Posterior vena cava (tissue), 2 donors: ENCODE measurements around the gene PLEKHG1. TPM values are rescaled to one million over a fixed set of nuclear protein-coding genes. Genes with fewer than 3 reads are reported as not detected.

Experiments
- DNase-seq: peaks from one replicate; pipeline ENCODE4 v3.0.0-alpha.2; 2020; ENCODE audit warnings: low spot score
- intact Hi-C, 2 donors: fragments of 100-400 bp; cut with DNase I; formaldehyde crosslinking; loops; one replicate each; pipeline versions ENCODE4 v1.14.1 to v1.14.2; 2022 to 2023
- total RNA-seq, 2 donors: library from RNA; stranded (reverse); fragmentation: NEBNext Ultra II Directional; extraction: Animal tissue kit (Norgen Biotek cat#: 25700); gene quantifications; one replicate each; pipeline ENCODE4 v1.2.1, GENCODE V29; 2021
- donor health status: DM: yes; HTN: yes; CAD: no.
- donor health status: DM: yes; HTN: yes; CAD: no.

Gene PLEKHG1
- total RNA-seq, 2 donors from 2014 or later: 23.0 to 27.9 TPM

DNA sequence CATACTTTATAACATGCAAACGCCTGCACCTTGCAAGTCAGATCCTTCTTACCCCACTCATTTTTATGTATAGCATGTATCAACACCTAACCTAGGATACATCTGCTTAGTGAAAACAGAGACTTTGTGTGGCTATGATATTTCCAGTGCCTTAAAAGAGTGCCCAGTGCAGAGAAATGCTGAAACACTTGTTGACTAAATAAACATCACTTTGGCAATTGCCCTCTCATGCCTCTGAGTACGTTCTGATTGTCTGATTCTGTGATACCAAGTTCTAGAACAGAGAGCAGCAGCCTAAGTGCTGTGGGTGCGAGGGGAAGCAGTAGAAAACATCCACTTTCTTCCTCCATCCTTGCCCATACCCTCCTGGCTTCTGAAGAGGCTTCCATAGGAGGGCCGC is 13.6 kb downstream of the PLEKHG1 start:
- intact Hi-C loops: no loop called here
- no peak for DNase-seq

DNA sequence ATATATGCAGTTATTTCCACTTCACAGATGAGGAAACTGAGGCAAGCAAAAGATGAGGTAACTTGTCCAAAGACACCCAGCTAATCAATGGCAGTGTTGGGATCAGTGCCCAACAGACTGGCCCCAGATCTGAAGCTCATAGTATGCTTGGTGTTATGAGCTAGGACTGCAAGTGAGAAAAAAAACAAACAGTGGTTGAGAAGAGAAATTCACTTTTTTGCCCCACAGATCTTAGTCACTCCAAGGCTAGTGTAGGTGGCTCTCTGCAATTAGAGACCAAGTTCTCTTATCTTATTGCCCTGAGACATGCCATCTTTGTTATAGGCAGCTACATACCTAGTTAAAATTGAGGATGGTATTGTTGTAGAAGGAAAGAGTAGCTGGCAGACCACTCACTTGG is 16.3 kb downstream of the PLEKHG1 start:
- no peak for DNase-seq
- intact Hi-C loops: no loop called here

DNA sequence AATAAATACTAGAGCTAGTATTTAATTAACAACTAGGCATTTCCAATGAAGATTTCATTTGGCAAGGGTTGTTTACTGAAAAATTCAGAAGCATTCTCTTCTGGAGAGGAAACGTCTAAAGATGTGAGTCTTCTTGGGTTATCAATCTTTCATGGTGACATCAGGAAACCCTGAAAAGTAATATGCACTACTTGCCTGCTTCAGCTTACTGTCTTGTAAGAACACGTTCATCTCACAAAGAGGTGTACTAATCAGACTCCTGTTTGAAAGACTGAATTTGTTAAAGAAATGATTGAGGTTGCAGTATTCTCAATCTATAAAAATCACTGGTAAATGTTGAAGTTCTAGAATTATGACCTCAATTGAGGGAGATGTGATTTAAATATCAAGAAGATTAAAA is 16.9 kb downstream of the PLEKHG1 start:
- intact Hi-C loops: no loop called here
- DNase-seq: no peak

DNA sequence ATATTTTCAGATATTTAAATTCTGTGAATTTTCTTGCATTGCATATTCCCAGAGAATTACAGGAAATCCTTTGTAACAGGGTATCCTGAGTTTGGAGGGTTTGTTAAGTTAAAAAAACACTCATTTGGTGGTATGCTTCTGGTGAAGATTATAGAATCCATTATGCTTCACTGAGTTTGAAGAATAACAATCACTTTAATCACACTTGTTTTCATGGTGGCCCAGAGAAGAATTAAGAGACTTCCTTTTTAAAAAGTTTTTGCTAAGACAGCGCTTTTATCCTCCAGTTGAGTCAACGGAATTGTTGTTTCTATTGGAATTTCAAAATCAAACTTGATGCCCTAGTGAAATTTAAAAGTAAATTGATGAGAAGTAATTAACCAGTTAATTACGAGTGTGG is 17.4 kb downstream of the PLEKHG1 start:
- intact Hi-C loops: no loop called here
- DNase-seq: no peak

GRCh38 chr6:150617496-150618460 is 18.1 kb downstream of the PLEKHG1 start:
- intact Hi-C loops: no loop called here
- DNase-seq: no peak

GRCh38 chr6:150619275-150619674 is 19.6 kb downstream of the PLEKHG1 start:
- no peak for DNase-seq
- intact Hi-C loops: no loop called here

DNA sequence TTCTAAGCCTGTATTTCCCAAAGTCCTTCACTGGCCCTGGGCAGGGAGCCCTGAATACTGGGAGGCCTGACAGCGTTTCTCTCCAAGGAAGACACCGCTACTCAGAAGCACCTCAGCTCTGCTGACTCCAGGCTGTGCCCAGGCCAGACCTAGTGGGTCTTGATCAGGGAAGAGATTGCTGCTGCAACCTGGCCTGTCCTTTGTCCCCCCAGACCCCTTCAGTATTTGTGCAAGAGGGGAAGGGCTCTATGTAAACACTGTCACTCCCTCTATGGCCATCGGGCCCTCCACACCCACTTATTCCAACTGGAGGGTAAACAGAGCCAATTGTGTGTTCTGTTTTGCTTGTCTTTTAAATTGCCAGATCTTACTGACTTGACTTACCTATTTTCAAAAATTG is 20.6 kb downstream of the PLEKHG1 start:
- intact Hi-C loops: no loop called here

DNA sequence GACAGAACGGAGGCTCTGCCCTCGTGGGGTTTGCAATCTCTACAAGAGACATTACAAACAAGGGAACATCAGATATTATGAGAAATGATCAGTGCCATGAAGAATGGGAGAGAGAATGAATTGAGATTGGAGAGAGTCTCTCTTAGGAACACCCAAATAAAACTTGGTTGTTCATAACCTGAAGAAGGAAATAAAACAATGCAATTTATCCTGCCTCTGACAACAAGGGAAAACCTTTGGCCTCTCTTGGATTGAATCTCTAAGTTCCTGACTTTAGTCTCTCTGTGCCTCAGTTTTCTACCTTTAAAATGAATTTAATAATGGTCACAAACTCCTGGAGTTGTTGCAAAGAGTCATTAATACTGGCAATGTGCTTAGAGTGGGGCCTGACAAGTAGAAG is 21.1 kb downstream of the PLEKHG1 start:
- DNase-seq: no peak

More for the DNA sequence above, 20.6 kb downstream of the PLEKHG1 start:
- DNase-seq: no peak

DNA sequence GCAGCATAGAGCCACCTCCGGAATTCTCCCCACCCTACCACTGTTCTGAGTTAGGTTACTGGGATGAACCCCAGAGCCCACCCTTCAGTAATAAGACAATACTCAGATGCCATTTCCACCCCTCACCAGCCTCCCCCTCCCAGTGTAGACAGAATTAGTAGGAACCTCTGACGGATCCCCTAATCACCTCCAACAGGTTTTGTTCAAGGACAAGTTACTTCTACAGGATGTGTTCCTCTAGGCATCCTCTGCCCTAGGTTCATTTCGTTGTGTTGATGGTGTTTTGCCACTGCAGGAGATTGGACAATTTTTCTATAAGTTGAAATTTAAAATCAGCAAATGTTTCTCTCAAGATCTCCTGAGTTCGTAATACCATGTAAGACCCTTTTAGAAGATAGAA is 22.8 kb downstream of the PLEKHG1 start:
- intact Hi-C loops: no loop called here
- no peak for DNase-seq

More for the DNA sequence above, 21.1 kb downstream of the PLEKHG1 start:
- intact Hi-C loops: no loop called here

GRCh38 chr6:150622941-150623874 is 23.5 kb downstream of the PLEKHG1 start:
- intact Hi-C loops: no loop called here
- DNase-seq: no peak

- intact Hi-C loops: no loop called here
- no peak for DNase-seq
Observed at GRCh38 chr6:150624191-150624590, 24.5 kb downstream of the PLEKHG1 start.

GRCh38 chr6:150625927-150626326 is 26.2 kb downstream of the PLEKHG1 start:
- intact Hi-C loops: no loop called here
- DNase-seq: no peak

GRCh38 chr6:150627154-150627553 is 27.5 kb downstream of the PLEKHG1 start:
- no peak for DNase-seq
- intact Hi-C loops: no loop called here

DNA sequence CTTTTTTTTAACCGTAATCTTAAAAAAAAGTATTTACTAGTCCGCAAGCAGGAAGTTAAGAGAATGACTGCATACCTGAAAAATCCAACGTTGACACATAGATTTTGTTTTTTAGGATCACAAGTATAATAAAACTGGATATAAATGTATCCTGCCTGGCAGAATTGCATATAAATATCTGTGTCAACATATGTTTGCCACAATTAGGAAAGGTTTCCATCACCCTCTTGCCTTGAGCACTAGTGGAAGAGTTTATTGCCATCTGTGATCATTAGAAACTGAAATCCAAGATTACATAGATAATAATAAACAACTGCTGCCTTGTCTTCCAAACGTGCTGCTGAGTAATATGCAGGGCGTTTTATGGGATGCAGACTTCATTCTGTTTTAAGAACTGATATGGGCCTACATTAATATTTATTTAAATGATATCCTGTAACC is 27.9 kb downstream of the PLEKHG1 start:
- DNase-seq: no peak
- intact Hi-C loops: no loop called here

- DNase-seq: no peak
- intact Hi-C loops: no loop called here
Observed at GRCh38 chr6:150628908-150629307, 29.2 kb downstream of the PLEKHG1 start.

- intact Hi-C loops: no loop called here
- DNase-seq: no peak
Observed at GRCh38 chr6:150631283-150631983, 31.7 kb downstream of the PLEKHG1 start.

GRCh38 chr6:150631984-150632642 is 32.4 kb downstream of the PLEKHG1 start:
- intact Hi-C loops: no loop called here
- DNase-seq: no peak

DNA sequence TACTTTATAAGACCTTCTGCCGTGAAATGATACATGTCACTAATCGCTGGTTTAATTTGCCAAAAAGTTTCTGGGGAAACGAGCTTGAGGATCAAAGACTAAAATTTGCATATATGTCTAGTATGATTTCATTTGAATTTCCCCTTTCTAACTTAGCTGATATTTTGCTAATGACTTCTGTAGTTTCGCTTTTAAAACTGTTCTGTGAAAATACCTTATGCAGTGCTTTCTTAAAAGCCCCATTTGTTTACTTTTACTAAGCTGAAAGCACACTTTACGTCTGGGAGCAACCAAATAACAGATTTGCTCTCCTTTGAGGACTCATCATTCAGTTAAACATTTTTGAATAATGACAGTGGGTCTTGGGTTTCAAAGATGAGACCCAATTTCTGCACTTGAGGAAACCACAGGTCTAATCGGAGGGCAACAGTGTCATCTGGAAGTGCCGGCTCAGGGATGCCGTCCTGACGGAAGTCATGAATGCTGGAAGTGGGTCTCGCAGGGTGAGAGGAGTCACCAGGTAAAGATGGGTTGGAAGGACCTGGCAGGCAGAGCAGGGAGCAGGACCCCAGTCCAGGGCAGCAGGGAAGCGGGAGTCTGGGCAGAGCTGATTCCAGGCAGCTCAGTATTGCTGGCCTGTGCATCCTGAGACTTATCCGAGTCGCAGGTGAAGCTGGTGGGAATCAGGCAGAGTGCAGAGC is 33.2 kb downstream of the PLEKHG1 start:
- intact Hi-C loops: no loop called here
- no peak for DNase-seq
